RWPE2 (cell line): ENCODE measurements around the gene CPS1.
A peak's percentile ranks its signal among the peaks of the same experiment; 100 is the strongest.

Experiments used
- ATAC-seq: fragments of 200-7000 bp; cut with Tn5 transposase; 3 replicates; pipeline ENCODE4 v1.9.1; 2021; ENCODE audit warnings: low read depth
- DNase-seq: peaks from one replicate; pipeline ENCODE4 v3.0.0-alpha.2; 2020; ENCODE audit warnings: low spot score
- H3K27ac ChIP-seq: fragments of 450-650 bp; 2 replicates; pipeline ENCODE4 v1.5.1; 2017; ENCODE audit warnings: mild to moderate bottlenecking; ENCODE audit not compliant: poor library complexity, severe bottlenecking
- H3K27me3 ChIP-seq: fragments of 250-450 bp; sonication (Bioruptor Pico); 2 replicates; pipeline ENCODE4 v1.5.1; 2021; ENCODE audit warnings: mild to moderate bottlenecking, moderate library complexity; ENCODE audit not compliant: insufficient read depth, poor library complexity, severe bottlenecking
- H3K36me3 ChIP-seq: fragments of 250-450 bp; sonication (Bioruptor Pico); 2 replicates; pipeline ENCODE4 v1.5.1; 2020; ENCODE audit warnings: low read depth, mild to moderate bottlenecking, moderate library complexity
- H3K4me1 ChIP-seq: fragments of 250-450 bp; sonication (Bioruptor Pico); 2 replicates; pipeline ENCODE4 v1.5.1; 2021; ENCODE audit warnings: mild to moderate bottlenecking, moderate library complexity; ENCODE audit not compliant: insufficient read depth, poor library complexity, severe bottlenecking
- H3K4me3 ChIP-seq: fragments of 250-450 bp; sonication (Bioruptor Pico); 2 replicates; pipeline ENCODE4 v1.5.1; 2021; ENCODE audit warnings: mild to moderate bottlenecking, moderate library complexity; ENCODE audit not compliant: severe bottlenecking
- H3K9me3 ChIP-seq: fragments of 250-450 bp; sonication (Bioruptor Pico); 2 replicates; pipeline ENCODE4 v1.5.1; 2021; ENCODE audit warnings: mild to moderate bottlenecking, moderate library complexity; ENCODE audit not compliant: severe bottlenecking
- TF ChIP-seq, protein P1 (sequence below): fragments of 450-650 bp; IDR thresholded peaks from one replicate; pipeline ENCODE4 v1.5.1; 2017; ENCODE audit warnings: mild to moderate bottlenecking, moderate library complexity; ENCODE audit not compliant: poor library complexity, severe bottlenecking

CPS1 gene

GRCh38 chr2:210606001-210606400, 49.6 kb downstream of the CPS1 start:
- Histone ChIP-seq H3K27me3 (no peaks in the 10 kb centered on the region), H3K4me1 (no peaks in the 10 kb centered on the region), H3K36me3 (no peaks in the 10 kb centered on the region), H3K4me3 (no peak overlapping the region), H3K27ac (no peak overlapping the region), H3K9me3 (no peaks in the 10 kb centered on the region)
- no peak for ATAC-seq
- TF ChIP-seq, protein P1, sequence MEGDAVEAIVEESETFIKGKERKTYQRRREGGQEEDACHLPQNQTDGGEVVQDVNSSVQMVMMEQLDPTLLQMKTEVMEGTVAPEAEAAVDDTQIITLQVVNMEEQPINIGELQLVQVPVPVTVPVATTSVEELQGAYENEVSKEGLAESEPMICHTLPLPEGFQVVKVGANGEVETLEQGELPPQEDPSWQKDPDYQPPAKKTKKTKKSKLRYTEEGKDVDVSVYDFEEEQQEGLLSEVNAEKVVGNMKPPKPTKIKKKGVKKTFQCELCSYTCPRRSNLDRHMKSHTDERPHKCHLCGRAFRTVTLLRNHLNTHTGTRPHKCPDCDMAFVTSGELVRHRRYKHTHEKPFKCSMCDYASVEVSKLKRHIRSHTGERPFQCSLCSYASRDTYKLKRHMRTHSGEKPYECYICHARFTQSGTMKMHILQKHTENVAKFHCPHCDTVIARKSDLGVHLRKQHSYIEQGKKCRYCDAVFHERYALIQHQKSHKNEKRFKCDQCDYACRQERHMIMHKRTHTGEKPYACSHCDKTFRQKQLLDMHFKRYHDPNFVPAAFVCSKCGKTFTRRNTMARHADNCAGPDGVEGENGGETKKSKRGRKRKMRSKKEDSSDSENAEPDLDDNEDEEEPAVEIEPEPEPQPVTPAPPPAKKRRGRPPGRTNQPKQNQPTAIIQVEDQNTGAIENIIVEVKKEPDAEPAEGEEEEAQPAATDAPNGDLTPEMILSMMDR, result no peak
- DNase-seq, result no peak

- H3K4me3 ChIP-seq, result no peak overlapping the region
- no peaks in the 10 kb centered on the region for H3K36me3 ChIP-seq
- DNase-seq (no peak), ATAC-seq (no peak)
- H3K9me3 ChIP-seq, result no peaks in the 10 kb centered on the region
- no peak overlapping the region for H3K27ac ChIP-seq
- no peaks in the 10 kb centered on the region for H3K27me3 ChIP-seq
- no peaks in the 10 kb centered on the region for H3K4me1 ChIP-seq
- TF ChIP-seq, protein P1, result no peak
Observed at GRCh38 chr2:210611466-210611865, 55.1 kb downstream of the CPS1 start.

GRCh38 chr2:210616074-210616473, 59.7 kb downstream of the CPS1 start:
- no peaks in the 10 kb centered on the region for H3K36me3 ChIP-seq
- no peak overlapping the region for H3K27ac ChIP-seq
- no peaks in the 10 kb centered on the region for H3K4me1 ChIP-seq
- H3K9me3 ChIP-seq, result no peaks in the 10 kb centered on the region
- TF ChIP-seq, protein P1, result no peak
- no peaks in the 10 kb centered on the region for H3K27me3 ChIP-seq
- no peak overlapping the region for H3K4me3 ChIP-seq
- DNase-seq (no peak), ATAC-seq (no peak)

DNA sequence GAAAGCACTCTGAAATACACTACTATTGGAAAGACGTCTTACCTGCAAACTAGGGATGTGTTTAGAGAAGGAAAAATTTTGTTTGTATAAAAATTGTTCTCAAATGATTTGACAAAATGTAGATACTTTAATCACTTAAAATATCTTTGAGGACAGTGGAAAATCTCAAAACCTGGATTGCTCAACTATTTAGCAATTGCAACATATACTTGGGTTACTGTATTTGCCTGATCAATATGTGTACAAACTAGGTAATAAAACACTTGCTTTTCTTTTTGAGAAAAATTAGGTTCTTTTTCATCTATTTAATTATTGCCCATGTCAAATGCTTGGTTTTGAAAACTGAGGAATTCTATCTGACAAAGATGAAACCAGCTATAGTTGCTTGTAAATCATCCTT, 60.9 kb downstream of the CPS1 start:
- DNase-seq (no peak), ATAC-seq (no peak)
- no peaks in the 10 kb centered on the region for H3K36me3 ChIP-seq
- H3K27ac ChIP-seq, result no peak overlapping the region
- H3K4me3 ChIP-seq, result no peak overlapping the region
- no peaks in the 10 kb centered on the region for H3K9me3 ChIP-seq
- TF ChIP-seq, protein P1, result no peak
- no peaks in the 10 kb centered on the region for H3K4me1 ChIP-seq
- H3K27me3 ChIP-seq, result no peaks in the 10 kb centered on the region

- DNase-seq (no peak), ATAC-seq (peak; percentile 71; the same call in 2 of the 3 replicates)
- no peaks in the 10 kb centered on the region for H3K36me3 ChIP-seq
- no peak overlapping the region for H3K4me3 ChIP-seq
- no peak overlapping the region for H3K27ac ChIP-seq
- TF ChIP-seq, protein P1, result peak; percentile 72
- H3K9me3 ChIP-seq, result no peaks in the 10 kb centered on the region
- no peaks in the 10 kb centered on the region for H3K27me3 ChIP-seq
- no peaks in the 10 kb centered on the region for H3K4me1 ChIP-seq
Observed at GRCh38 chr2:210617732-210618330, 61.4 kb downstream of the CPS1 start.
